ENCODE measurements around the gene GTF2H2C.
"Not testable (repeated sequence)": the region's sequence is repeated elsewhere in the genome, so short reads cannot be mapped to it uniquely, and the experiment has no call there.

The GTF2H2C gene

GRCh38 chr5:69538735-69539134 is 21.3 kb upstream of the GTF2H2C start:
- H3K4me2 ChIP-seq (ENCODE audit: insufficient read depth, low read length, poor library complexity, severe bottlenecking); H2AK5ac ChIP-seq (ENCODE audit: low read depth, low read length); H3K4ac ChIP-seq (ENCODE audit: low read length); H3K14ac ChIP-seq (ENCODE audit: low read length); H2AFZ ChIP-seq (ENCODE audit: low read length); H2BK5ac ChIP-seq (ENCODE audit: low read length); H3K4me1 ChIP-seq (ENCODE audit: control insufficient read depth in 2 of 2, insufficient read depth in 1 of 2, low read depth in 1 of 2, low read length in 2 of 2); DNase-seq (ENCODE audit: low spot score); H3K79me1 ChIP-seq (ENCODE audit: low read depth, low read length); H3K36me3 ChIP-seq (replicated peaks in 1 of 2; ENCODE audit: control insufficient read depth in 2 of 2, insufficient read depth in 2 of 2, low read length in 2 of 2); H3K27me3 ChIP-seq (ENCODE audit: control insufficient read depth in 3 of 3, insufficient read depth in 3 of 3, low read depth in 1 of 3, low read length in 3 of 3); H2BK15ac ChIP-seq (ENCODE audit: low read length); H4K91ac ChIP-seq (ENCODE audit: low read depth, low read length, poor library complexity); H3K23ac ChIP-seq (ENCODE audit: low read depth, low read length, poor library complexity); H3K18ac ChIP-seq (ENCODE audit: low read length); H2BK120ac ChIP-seq (ENCODE audit: low read depth, low read length); H2BK12ac ChIP-seq (ENCODE audit: low read length); H3K9me3 ChIP-seq (replicated peaks in 1 of 2; ENCODE audit: control insufficient read depth in 2 of 2, insufficient read depth in 1 of 2, low read depth in 1 of 2, low read length in 2 of 2); H4K8ac ChIP-seq (ENCODE audit: low read depth, low read length); H3K4me3 ChIP-seq (ENCODE audit: low read length in 2 of 2); H3K27ac ChIP-seq (replicated peaks; ENCODE audit: low read length); H3K9ac ChIP-seq (ENCODE audit: low read depth, low read length, poor library complexity): not testable (repeated sequence)
- no CpG with 5 or more reads among the region's 2 CpGs for WGBS, 2 donors (ENCODE audit: extremely low coverage in 2 of 2, insufficient read length in 2 of 2, insufficient replicate concordance in 1 of 2)

GRCh38 chr5:69541347-69541746 is 18.6 kb upstream of the GTF2H2C start:
- not testable (repeated sequence) for H2BK120ac ChIP-seq (ENCODE audit: low read depth, low read length); H3K4me1 ChIP-seq (ENCODE audit: control insufficient read depth in 2 of 2, insufficient read depth in 1 of 2, low read depth in 1 of 2, low read length in 2 of 2); H2BK15ac ChIP-seq (ENCODE audit: low read length); H3K9me3 ChIP-seq (replicated peaks in 1 of 2; ENCODE audit: control insufficient read depth in 2 of 2, insufficient read depth in 1 of 2, low read depth in 1 of 2, low read length in 2 of 2); H3K79me1 ChIP-seq (ENCODE audit: low read depth, low read length); H2BK12ac ChIP-seq (ENCODE audit: low read length); H3K4me3 ChIP-seq (ENCODE audit: low read length in 2 of 2); H3K18ac ChIP-seq (ENCODE audit: low read length); H3K14ac ChIP-seq (ENCODE audit: low read length); H2BK5ac ChIP-seq (ENCODE audit: low read length); H2AK5ac ChIP-seq (ENCODE audit: low read depth, low read length); H3K23ac ChIP-seq (ENCODE audit: low read depth, low read length, poor library complexity); H3K4ac ChIP-seq (ENCODE audit: low read length); H4K8ac ChIP-seq (ENCODE audit: low read depth, low read length); DNase-seq (ENCODE audit: low spot score); H3K4me2 ChIP-seq (ENCODE audit: insufficient read depth, low read length, poor library complexity, severe bottlenecking); H3K36me3 ChIP-seq (replicated peaks in 1 of 2; ENCODE audit: control insufficient read depth in 2 of 2, insufficient read depth in 2 of 2, low read length in 2 of 2); H4K91ac ChIP-seq (ENCODE audit: low read depth, low read length, poor library complexity); H2AFZ ChIP-seq (ENCODE audit: low read length); H3K9ac ChIP-seq (ENCODE audit: low read depth, low read length, poor library complexity); H3K27me3 ChIP-seq (ENCODE audit: control insufficient read depth in 3 of 3, insufficient read depth in 3 of 3, low read depth in 1 of 3, low read length in 3 of 3); H3K27ac ChIP-seq (replicated peaks; ENCODE audit: low read length)
- no CpG with 5 or more reads among the region's 1 CpG for WGBS, 2 donors (ENCODE audit: extremely low coverage in 2 of 2, insufficient read length in 2 of 2, insufficient replicate concordance in 1 of 2)

DNA sequence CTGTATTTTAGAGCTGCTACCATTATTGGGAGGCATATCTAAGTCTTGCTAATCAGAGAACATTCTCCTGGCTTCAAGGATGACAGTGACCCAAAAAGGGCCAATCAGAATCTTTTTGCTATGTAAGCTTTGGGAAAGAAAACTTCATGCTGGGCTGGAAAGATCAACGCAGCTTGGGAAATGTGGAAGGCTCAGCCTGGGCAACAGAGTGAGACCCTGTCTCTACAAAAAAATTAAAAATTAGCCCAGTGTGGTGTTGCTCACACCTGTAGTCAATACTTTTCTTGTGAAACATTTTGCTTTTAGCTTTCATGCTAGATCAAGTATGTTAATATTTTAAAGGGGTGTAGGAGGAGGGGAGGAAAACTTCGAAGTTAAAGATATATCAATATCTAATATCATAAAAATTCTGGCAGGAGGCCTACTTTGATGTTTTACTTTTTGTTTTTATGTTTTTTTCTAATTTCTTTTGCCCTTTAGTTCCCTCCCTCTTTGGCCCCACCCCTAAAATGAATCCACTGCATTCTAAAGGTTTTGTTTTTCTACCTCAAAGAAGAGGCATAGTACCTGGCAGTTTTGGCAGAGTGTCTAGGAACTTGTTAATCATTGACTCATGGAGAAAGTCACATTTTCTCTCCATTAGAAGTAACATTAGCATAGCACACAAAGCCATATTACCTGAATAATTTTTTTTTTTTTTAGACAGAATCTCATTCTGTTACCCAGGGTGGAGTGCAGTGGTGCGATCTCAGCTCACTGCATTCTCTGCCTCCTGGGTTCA is 17.0 kb upstream of the GTF2H2C start:
- H3K9me3 ChIP-seq (replicated peaks in 1 of 2; ENCODE audit: control insufficient read depth in 2 of 2, insufficient read depth in 1 of 2, low read depth in 1 of 2, low read length in 2 of 2); H2BK12ac ChIP-seq (ENCODE audit: low read length); H3K27me3 ChIP-seq (ENCODE audit: control insufficient read depth in 3 of 3, insufficient read depth in 3 of 3, low read depth in 1 of 3, low read length in 3 of 3); H3K4me2 ChIP-seq (ENCODE audit: insufficient read depth, low read length, poor library complexity, severe bottlenecking); H2BK15ac ChIP-seq (ENCODE audit: low read length); H2BK5ac ChIP-seq (ENCODE audit: low read length); H3K18ac ChIP-seq (ENCODE audit: low read length); H3K36me3 ChIP-seq (replicated peaks in 1 of 2; ENCODE audit: control insufficient read depth in 2 of 2, insufficient read depth in 2 of 2, low read length in 2 of 2); H4K91ac ChIP-seq (ENCODE audit: low read depth, low read length, poor library complexity); H2BK120ac ChIP-seq (ENCODE audit: low read depth, low read length); H3K23ac ChIP-seq (ENCODE audit: low read depth, low read length, poor library complexity); H3K4me1 ChIP-seq (ENCODE audit: control insufficient read depth in 2 of 2, insufficient read depth in 1 of 2, low read depth in 1 of 2, low read length in 2 of 2); H4K8ac ChIP-seq (ENCODE audit: low read depth, low read length); H2AK5ac ChIP-seq (ENCODE audit: low read depth, low read length); H3K9ac ChIP-seq (ENCODE audit: low read depth, low read length, poor library complexity); H2AFZ ChIP-seq (ENCODE audit: low read length); H3K27ac ChIP-seq (replicated peaks; ENCODE audit: low read length); H3K4ac ChIP-seq (ENCODE audit: low read length); H3K79me1 ChIP-seq (ENCODE audit: low read depth, low read length); H3K14ac ChIP-seq (ENCODE audit: low read length); DNase-seq (ENCODE audit: low spot score); H3K4me3 ChIP-seq (ENCODE audit: low read length in 2 of 2): not testable (repeated sequence)
- no CpG with 5 or more reads among the region's 3 CpGs for WGBS, 2 donors (ENCODE audit: extremely low coverage in 2 of 2, insufficient read length in 2 of 2, insufficient replicate concordance in 1 of 2)

DNA sequence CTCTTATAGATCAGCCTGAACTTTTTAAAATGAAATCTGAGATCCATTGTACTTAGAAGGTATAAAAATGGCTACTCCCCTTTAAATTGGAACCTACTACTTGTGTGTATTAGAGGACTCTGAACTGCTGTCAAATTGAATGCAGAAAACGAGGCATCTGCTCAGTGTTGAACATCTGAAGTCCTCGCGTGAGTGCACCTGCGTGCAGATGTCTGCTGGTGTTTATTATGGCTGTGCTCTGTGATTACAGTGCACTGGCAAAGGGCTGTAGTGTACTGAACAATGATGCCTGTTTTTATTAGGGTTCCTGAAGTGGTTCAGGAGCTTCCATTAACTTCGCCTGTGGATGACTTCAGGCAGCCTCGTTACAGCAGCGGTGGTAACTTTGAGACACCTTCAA is 15.4 kb upstream of the GTF2H2C start:
- not testable (repeated sequence) for H4K8ac ChIP-seq (ENCODE audit: low read depth, low read length); H3K27me3 ChIP-seq (ENCODE audit: control insufficient read depth in 3 of 3, insufficient read depth in 3 of 3, low read depth in 1 of 3, low read length in 3 of 3); H2BK120ac ChIP-seq (ENCODE audit: low read depth, low read length); H3K9ac ChIP-seq (ENCODE audit: low read depth, low read length, poor library complexity); H3K4me2 ChIP-seq (ENCODE audit: insufficient read depth, low read length, poor library complexity, severe bottlenecking); H3K36me3 ChIP-seq (replicated peaks in 1 of 2; ENCODE audit: control insufficient read depth in 2 of 2, insufficient read depth in 2 of 2, low read length in 2 of 2); H3K23ac ChIP-seq (ENCODE audit: low read depth, low read length, poor library complexity); H3K9me3 ChIP-seq (replicated peaks in 1 of 2; ENCODE audit: control insufficient read depth in 2 of 2, insufficient read depth in 1 of 2, low read depth in 1 of 2, low read length in 2 of 2); H3K4me1 ChIP-seq (ENCODE audit: control insufficient read depth in 2 of 2, insufficient read depth in 1 of 2, low read depth in 1 of 2, low read length in 2 of 2); DNase-seq (ENCODE audit: low spot score); H3K4me3 ChIP-seq (ENCODE audit: low read length in 2 of 2); H2BK12ac ChIP-seq (ENCODE audit: low read length); H3K27ac ChIP-seq (replicated peaks; ENCODE audit: low read length); H2BK15ac ChIP-seq (ENCODE audit: low read length); H3K79me1 ChIP-seq (ENCODE audit: low read depth, low read length); H3K4ac ChIP-seq (ENCODE audit: low read length); H3K14ac ChIP-seq (ENCODE audit: low read length); H2AFZ ChIP-seq (ENCODE audit: low read length); H4K91ac ChIP-seq (ENCODE audit: low read depth, low read length, poor library complexity); H2BK5ac ChIP-seq (ENCODE audit: low read length); H3K18ac ChIP-seq (ENCODE audit: low read length); H2AK5ac ChIP-seq (ENCODE audit: low read depth, low read length)
- no CpG with 5 or more reads among the region's 7 CpGs for WGBS, 2 donors (ENCODE audit: extremely low coverage in 2 of 2, insufficient read length in 2 of 2, insufficient replicate concordance in 1 of 2)

Data from neuronal stem cell (in vitro differentiated cells).